NCI-H1417 treated with DMSO at 0.1 percent for 48 hours (cell line): ENCODE data around the gene RRBP1.

Experiments used
- DNase-seq: peaks from one replicate; lab custom pipeline; 2025; lab: John Stamatoyannopoulos, UW

The RRBP1 gene

GRCh38 chr20:17609811-17610377, 72.1 kb downstream of the RRBP1 start:
- no peak for DNase-seq

GRCh38 chr20:17608701-17609497, 73.1 kb downstream of the RRBP1 start:
- no peak for DNase-seq

GRCh38 chr20:17606001-17606400, 76.0 kb downstream of the RRBP1 start:
- DNase-seq = no peak

GRCh38 chr20:17605131-17605660, 76.8 kb downstream of the RRBP1 start:
- no peak for DNase-seq

GRCh38 chr20:17602493-17602892, 79.5 kb downstream of the RRBP1 start:
- no peak for DNase-seq

GRCh38 chr20:17601957-17602356, 80.1 kb downstream of the RRBP1 start:
- DNase-seq = no peak

GRCh38 chr20:17598013-17598550, 84.0 kb downstream of the RRBP1 start:
- no peak for DNase-seq

GRCh38 chr20:17595856-17596255, 86.2 kb downstream of the RRBP1 start:
- no peak for DNase-seq

- no peak for DNase-seq
These were observed 87.6 kb downstream of the RRBP1 start for GRCh38 chr20:17594443-17594842.

- no peak for DNase-seq
These were observed 88.1 kb downstream of the RRBP1 start for GRCh38 chr20:17593902-17594301.

- no peak for DNase-seq
These were observed 91.8 kb downstream of the RRBP1 start for GRCh38 chr20:17590245-17590644.

GRCh38 chr20:17589161-17589834, 92.7 kb downstream of the RRBP1 start:
- no peak for DNase-seq

GRCh38 chr20:17587824-17588223, 94.2 kb downstream of the RRBP1 start:
- DNase-seq = no peak

- no peak for DNase-seq
These were observed 94.9 kb downstream of the RRBP1 start for GRCh38 chr20:17587148-17587547.

- no peak for DNase-seq
These were observed 95.8 kb downstream of the RRBP1 start for GRCh38 chr20:17586250-17586649.

- DNase-seq = no peak
These were observed 97.4 kb downstream of the RRBP1 start for GRCh38 chr20:17584689-17585088.

GRCh38 chr20:17583126-17583525, 98.9 kb downstream of the RRBP1 start:
- no peak for DNase-seq

- no peak for DNase-seq
These were observed 101.1 kb downstream of the RRBP1 start for GRCh38 chr20:17580895-17581294.

- DNase-seq = no peak
These were observed 102.5 kb downstream of the RRBP1 start for GRCh38 chr20:17579369-17580039.

GRCh38 chr20:17576215-17576614, 105.8 kb downstream of the RRBP1 start:
- DNase-seq = no peak

GRCh38 chr20:17573463-17573862, 108.6 kb downstream of the RRBP1 start:
- no peak for DNase-seq

- DNase-seq = no peak
These were observed 109.9 kb downstream of the RRBP1 start for GRCh38 chr20:17572034-17572638.
